Stimulated activated CD4-positive, alpha-beta T cell treated with anti-CD3 and anti-CD28 coated beads, Interleukin-2, amount 100 ng/mL, for 24 hours (primary cell): ENCODE results near the gene RETSAT.

Experiments used
- DNase-seq, 2 donors: peaks; one replicate each; pipeline ENCODE4 v3.0.0-alpha.2; 2020

RETSAT gene

GRCh38 chr2:85303780-85304531 is 50.4 kb downstream of the RETSAT start:
- DNase-seq, result no peak

- no peak for DNase-seq
These were observed 52.2 kb downstream of the RETSAT start for GRCh38 chr2:85302121-85302520.
